ENCODE data around the gene PRRX1.
A peak's percentile ranks its signal among the peaks of the same experiment; 100 is the strongest.

Gene PRRX1

DNA sequence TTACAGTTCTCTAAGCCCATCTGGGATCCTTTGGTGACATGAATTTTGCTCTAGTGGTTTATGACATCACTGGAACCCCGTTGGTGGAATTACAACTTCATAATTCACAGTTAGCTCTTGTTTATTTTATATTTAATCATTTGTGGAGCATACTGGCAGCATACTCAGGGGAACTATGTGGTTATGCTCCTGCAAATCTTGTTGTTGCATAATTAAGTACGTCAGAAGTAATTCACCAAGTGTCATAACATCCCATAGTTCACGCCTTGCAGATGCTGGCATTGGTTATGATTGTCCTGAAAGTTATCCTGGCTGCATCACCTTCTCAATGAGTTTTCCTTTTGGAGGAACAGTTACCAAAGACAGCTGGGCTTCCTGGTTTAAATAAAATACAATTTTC lies 16.5 kb downstream of the PRRX1 start:
- TF ChIP-seq, protein P1, sequence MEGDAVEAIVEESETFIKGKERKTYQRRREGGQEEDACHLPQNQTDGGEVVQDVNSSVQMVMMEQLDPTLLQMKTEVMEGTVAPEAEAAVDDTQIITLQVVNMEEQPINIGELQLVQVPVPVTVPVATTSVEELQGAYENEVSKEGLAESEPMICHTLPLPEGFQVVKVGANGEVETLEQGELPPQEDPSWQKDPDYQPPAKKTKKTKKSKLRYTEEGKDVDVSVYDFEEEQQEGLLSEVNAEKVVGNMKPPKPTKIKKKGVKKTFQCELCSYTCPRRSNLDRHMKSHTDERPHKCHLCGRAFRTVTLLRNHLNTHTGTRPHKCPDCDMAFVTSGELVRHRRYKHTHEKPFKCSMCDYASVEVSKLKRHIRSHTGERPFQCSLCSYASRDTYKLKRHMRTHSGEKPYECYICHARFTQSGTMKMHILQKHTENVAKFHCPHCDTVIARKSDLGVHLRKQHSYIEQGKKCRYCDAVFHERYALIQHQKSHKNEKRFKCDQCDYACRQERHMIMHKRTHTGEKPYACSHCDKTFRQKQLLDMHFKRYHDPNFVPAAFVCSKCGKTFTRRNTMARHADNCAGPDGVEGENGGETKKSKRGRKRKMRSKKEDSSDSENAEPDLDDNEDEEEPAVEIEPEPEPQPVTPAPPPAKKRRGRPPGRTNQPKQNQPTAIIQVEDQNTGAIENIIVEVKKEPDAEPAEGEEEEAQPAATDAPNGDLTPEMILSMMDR (conservative IDR thresholded peaks at IDR 0.05; ENCODE audit: low read depth, low read length): no peak
- peak; percentile 56 for DNase-seq (ENCODE audit: low read depth)
- no peak overlapping the region for H3K4me3 ChIP-seq (ENCODE audit: low read depth, low read length)

DNA sequence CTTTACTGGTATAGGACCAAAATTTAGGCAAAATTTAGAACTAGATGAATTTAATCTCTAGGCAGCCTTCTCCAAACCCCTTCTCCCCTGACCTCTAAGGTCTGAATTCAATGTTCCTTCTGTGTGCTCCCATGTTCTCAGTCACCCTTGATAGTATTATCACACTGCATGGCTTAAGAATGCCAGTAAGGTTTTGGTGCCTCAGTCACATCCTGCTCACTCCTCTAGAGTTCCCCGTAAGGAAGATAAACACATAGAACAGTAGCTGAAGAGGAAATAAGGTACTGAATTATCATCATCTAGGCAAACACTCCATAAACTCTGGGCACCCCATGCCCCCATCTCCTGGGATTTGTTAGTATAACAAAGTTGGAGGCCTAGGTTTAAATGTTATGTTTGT lies 18.2 kb downstream of the PRRX1 start:
- TF ChIP-seq, protein P1 (conservative IDR thresholded peaks at IDR 0.05; ENCODE audit: low read depth, low read length): no peak

DNA sequence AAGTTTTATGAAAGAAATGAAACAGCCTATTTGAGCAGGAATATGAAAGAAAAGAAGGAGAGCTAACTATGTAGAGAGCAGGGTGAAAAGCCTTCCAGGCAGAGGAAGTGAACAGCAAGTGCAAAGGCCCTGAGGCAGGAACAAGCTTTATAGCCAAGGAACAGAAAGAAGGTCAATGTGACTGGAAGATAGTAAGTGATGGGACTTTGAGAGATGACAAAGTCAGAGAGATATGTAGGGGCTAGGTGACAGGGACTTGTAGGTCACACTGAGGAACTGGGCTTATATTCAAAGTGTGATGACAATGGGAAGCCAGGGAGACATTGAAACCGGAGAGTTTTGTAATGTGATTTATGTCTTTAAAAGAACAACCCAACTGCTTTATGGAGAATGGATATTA lies 18.9 kb downstream of the PRRX1 start:
- H3K4me3 ChIP-seq (ENCODE audit: low read depth, low read length): no peak overlapping the region
- TF ChIP-seq, protein P1 (conservative IDR thresholded peaks at IDR 0.05; ENCODE audit: low read depth, low read length): no peak
- no peak for DNase-seq (ENCODE audit: low read depth)

More for the DNA sequence above, 18.2 kb downstream of the PRRX1 start:
- no peak overlapping the region for H3K4me3 ChIP-seq (ENCODE audit: low read depth, low read length)
- no peak for DNase-seq (ENCODE audit: low read depth)

DNA sequence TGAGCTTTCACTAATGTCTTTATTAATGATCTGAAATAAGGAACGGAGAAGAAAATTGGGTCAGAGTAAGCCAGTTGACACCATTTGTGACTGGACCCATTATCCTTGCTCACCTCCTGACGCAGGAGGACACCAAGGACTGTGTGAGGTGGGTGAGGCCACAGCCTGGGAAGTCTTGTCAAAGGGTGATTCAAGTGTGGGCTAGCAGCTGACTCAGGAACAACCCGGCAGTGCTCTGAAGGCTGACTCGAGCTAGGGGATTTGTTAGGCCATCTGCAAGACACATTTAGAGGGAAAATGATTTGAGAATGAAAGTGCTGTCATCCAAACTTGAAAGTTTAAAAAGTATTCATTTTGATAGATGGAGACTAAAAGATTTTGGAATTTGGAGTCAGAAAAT lies 21.2 kb downstream of the PRRX1 start:
- no peak overlapping the region for H3K4me3 ChIP-seq (ENCODE audit: low read depth, low read length)
- peak; percentile 41 for DNase-seq (ENCODE audit: low read depth)
- TF ChIP-seq, protein P1 (conservative IDR thresholded peaks at IDR 0.05; ENCODE audit: low read depth, low read length): no peak

DNA sequence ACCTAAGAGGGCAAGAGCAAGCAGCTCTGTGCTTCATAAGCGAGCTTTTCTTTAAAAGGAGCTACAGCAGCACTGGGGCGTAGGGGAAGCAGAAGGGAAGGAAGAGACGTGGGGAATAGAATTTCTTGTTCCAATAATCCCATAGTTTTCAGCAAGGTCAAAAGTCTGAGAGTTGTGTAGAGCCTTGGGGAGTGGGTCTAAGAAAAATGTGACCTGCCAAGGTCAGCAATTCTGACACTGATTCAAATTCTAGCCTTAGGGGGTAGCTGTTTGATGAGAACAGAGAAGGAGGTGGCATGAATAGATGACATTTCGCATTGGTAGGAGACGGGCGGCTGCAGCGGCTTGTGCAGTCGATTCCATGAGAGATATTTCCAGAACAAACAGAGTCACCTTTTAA lies 22.4 kb downstream of the PRRX1 start:
- no peak for DNase-seq (ENCODE audit: low read depth)
- TF ChIP-seq, protein P1 (conservative IDR thresholded peaks at IDR 0.05; ENCODE audit: low read depth, low read length): no peak
- no peak overlapping the region for H3K4me3 ChIP-seq (ENCODE audit: low read depth, low read length)

DNA sequence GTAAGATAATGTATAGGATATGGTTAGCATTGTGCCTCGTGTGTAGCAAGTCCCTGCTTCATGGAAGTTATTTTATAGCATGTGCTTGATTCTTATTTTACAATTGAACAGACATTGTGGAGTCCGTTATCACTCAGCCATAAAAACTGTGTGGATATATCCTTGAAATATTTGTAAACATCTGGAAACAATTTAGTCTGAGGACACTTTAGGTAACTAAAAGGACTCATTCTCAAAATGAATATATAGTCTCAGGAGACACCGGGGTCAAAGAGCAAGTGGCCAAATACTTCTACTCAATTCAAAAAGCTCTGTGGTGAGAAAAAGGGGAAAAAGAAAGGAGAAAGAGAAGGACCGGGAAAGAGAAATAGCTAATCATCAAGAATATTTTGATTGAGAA lies 23.7 kb downstream of the PRRX1 start:
- DNase-seq (ENCODE audit: low read depth): no peak
- TF ChIP-seq, protein P1 (conservative IDR thresholded peaks at IDR 0.05; ENCODE audit: low read depth, low read length): no peak
- no peak overlapping the region for H3K4me3 ChIP-seq (ENCODE audit: low read depth, low read length)

DNA sequence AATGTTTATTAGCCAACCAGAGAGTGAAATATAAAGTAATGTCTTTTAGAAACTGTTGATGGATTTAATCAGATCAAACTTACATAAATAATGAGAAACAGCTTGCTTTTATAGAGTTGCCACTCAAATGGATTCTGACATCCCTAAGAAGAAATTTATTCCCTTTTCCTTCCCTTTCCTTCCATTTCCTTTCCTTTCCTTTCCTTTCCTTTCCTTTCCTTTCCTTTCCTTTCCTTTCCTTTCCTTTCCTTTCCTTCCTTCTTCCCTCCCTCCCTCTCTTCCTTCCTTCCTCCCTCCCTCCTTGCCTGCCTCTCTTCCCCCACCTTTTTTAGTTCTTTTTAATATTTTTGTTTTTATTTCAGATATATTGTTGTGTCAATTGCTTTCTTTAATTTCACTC lies 27.3 kb downstream of the PRRX1 start:
- DNase-seq (ENCODE audit: low read depth): no peak
- TF ChIP-seq, protein P1 (conservative IDR thresholded peaks at IDR 0.05; ENCODE audit: low read depth, low read length): no peak
- no peak overlapping the region for H3K4me3 ChIP-seq (ENCODE audit: low read depth, low read length)
